HG03066 (cell line): ENCODE results near the gene CRYBG2.
A peak's percentile ranks its signal among the peaks of the same experiment; 100 is the strongest.

Experiments
- ATAC-seq: cut with Tn5 transposase; IDR thresholded peaks from one replicate; pipeline ENCODE4 v1.9.1; 2021; ENCODE audit warnings: low read depth; ENCODE audit not compliant: unreplicated experiment

CRYBG2 gene

GRCh38 chr1:26283871-26284596 lies 69.9 kb downstream of the CRYBG2 start:
- ATAC-seq = no peak

GRCh38 chr1:26283279-26283853 lies 70.6 kb downstream of the CRYBG2 start:
- ATAC-seq = no peak

GRCh38 chr1:26282401-26282918 lies 71.5 kb downstream of the CRYBG2 start:
- ATAC-seq = no peak

- ATAC-seq = no peak
Measured at GRCh38 chr1:26281971-26282370, 72.0 kb downstream of the CRYBG2 start.

- ATAC-seq = no peak
Measured at GRCh38 chr1:26281091-26281958, 72.6 kb downstream of the CRYBG2 start.

GRCh38 chr1:26280333-26281042 lies 73.4 kb downstream of the CRYBG2 start:
- ATAC-seq = no peak

- ATAC-seq = peak; percentile 69
Measured at GRCh38 chr1:26279456-26280332, 74.2 kb downstream of the CRYBG2 start, which contains the start of gene SH3BGRL3. Gene SH3BGRL3, plus strand, starts transcription at chr1:26280086. Its CDS starts 70 bp downstream, at chr1:26280156.

- no peak for ATAC-seq
Measured at GRCh38 chr1:26278724-26279455, 75.0 kb downstream of the CRYBG2 start.

GRCh38 chr1:26278303-26278702 lies 75.6 kb downstream of the CRYBG2 start:
- ATAC-seq = no peak

GRCh38 chr1:26277719-26278118 lies 76.2 kb downstream of the CRYBG2 start:
- ATAC-seq = no peak

GRCh38 chr1:26277261-26277661 lies 76.7 kb downstream of the CRYBG2 start:
- ATAC-seq = no peak

- no peak for ATAC-seq
Measured at GRCh38 chr1:26276432-26276838, 77.5 kb downstream of the CRYBG2 start.

- no peak for ATAC-seq
Measured at GRCh38 chr1:26275580-26276431, 78.1 kb downstream of the CRYBG2 start.

- no peak for ATAC-seq
Measured at GRCh38 chr1:26274801-26275425, 79.0 kb downstream of the CRYBG2 start.
